Measurements from ENCODE around the gene SPATA16.

The SPATA16 gene

DNA sequence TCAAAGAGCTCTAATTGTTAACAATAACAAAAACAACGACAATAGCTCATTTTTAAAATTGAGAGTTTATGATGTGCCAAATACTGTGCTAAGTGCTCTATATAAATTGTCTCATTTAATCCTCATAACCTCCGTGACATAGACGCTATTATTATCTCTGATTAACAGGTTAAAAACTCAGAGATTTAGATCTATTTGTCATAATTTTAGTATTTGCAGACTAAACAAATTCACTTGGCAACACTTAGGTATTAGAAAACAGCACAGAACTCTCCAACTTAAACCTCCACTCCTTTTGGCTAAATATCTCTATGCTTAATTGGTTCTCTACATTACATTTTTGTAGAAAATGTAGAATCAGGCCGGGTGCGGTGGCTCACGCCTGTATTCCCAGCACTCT, 136.4 kb downstream of the SPATA16 start:
- Histone ChIP-seq H3K9ac (ENCODE audit: low read length in 2 of 2) (no peak overlapping the region), H3K36me3 (ENCODE audit: control insufficient read depth in 2 of 2, insufficient read depth in 2 of 2, low read length in 2 of 2) (no peaks in the 10 kb centered on the region), H3K9me3 (ENCODE audit: control insufficient read depth in 2 of 2, low read length in 2 of 2) (no peaks in the 10 kb centered on the region), H3K27ac (ENCODE audit: low read length) (no peak overlapping the region), H3K4me3 (ENCODE audit: low read length in 2 of 2) (no peak overlapping the region), H3K27me3 (ENCODE audit: control insufficient read depth in 1 of 2, insufficient read depth in 2 of 2, low read length in 2 of 2) (no peaks in the 10 kb centered on the region), H3K4me1 (ENCODE audit: control insufficient read depth, insufficient read depth, low read length) (no peaks in the 10 kb centered on the region)

DNA sequence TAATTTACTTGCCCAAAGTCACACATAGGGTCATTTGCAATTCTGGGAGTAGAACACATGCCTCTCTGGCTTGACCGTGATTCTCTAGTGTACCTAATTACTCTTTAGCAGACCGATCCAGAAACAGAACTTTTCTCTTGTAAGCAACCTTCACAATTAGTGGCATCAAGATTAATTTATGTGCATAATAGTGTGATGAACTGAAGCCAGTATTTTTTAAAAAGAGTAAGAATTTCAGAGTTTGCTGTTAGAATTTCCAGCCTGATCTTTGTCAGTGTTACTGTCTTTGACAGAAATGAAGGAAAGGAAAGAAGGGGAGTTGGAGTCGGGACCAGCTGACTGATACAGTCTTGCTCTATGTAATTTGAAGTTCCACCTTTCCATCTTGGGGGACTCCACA, 137.1 kb downstream of the SPATA16 start:
- no peaks in the 10 kb centered on the region for H3K27me3 ChIP-seq (ENCODE audit: control insufficient read depth in 1 of 2, insufficient read depth in 2 of 2, low read length in 2 of 2)
- no peak overlapping the region for H3K4me3 ChIP-seq (ENCODE audit: low read length in 2 of 2)
- no peaks in the 10 kb centered on the region for H3K36me3 ChIP-seq (ENCODE audit: control insufficient read depth in 2 of 2, insufficient read depth in 2 of 2, low read length in 2 of 2)
- H3K27ac ChIP-seq (ENCODE audit: low read length): no peak overlapping the region
- H3K9ac ChIP-seq (ENCODE audit: low read length in 2 of 2): no peak overlapping the region
- no peaks in the 10 kb centered on the region for H3K4me1 ChIP-seq (ENCODE audit: control insufficient read depth, insufficient read depth, low read length)
- no peaks in the 10 kb centered on the region for H3K9me3 ChIP-seq (ENCODE audit: control insufficient read depth in 2 of 2, low read length in 2 of 2)

DNA sequence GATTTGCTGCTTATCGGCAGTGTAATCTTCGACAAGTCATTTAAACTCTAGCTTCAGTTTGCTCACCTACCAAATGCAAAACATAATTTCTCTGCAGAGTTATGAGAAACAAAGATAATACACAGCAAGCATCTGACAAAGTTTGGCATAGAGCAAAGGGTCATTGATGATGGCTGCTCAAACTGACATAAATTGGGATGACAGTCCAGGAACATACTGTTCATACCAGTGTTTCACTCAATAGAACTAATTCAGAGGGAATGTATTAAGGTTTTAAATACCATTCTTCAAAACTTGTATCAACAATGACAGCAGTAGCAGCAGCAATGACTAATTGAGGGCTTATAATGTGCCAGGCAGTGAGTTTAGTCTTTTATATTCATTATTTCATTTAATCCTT, 137.6 kb downstream of the SPATA16 start:
- no peak overlapping the region for H3K27ac ChIP-seq (ENCODE audit: low read length)
- no peaks in the 10 kb centered on the region for H3K36me3 ChIP-seq (ENCODE audit: control insufficient read depth in 2 of 2, insufficient read depth in 2 of 2, low read length in 2 of 2)
- H3K4me3 ChIP-seq (ENCODE audit: low read length in 2 of 2): no peak overlapping the region
- no peaks in the 10 kb centered on the region for H3K4me1 ChIP-seq (ENCODE audit: control insufficient read depth, insufficient read depth, low read length)
- no peak overlapping the region for H3K9ac ChIP-seq (ENCODE audit: low read length in 2 of 2)
- no peaks in the 10 kb centered on the region for H3K9me3 ChIP-seq (ENCODE audit: control insufficient read depth in 2 of 2, low read length in 2 of 2)
- no peaks in the 10 kb centered on the region for H3K27me3 ChIP-seq (ENCODE audit: control insufficient read depth in 1 of 2, insufficient read depth in 2 of 2, low read length in 2 of 2)

DNA sequence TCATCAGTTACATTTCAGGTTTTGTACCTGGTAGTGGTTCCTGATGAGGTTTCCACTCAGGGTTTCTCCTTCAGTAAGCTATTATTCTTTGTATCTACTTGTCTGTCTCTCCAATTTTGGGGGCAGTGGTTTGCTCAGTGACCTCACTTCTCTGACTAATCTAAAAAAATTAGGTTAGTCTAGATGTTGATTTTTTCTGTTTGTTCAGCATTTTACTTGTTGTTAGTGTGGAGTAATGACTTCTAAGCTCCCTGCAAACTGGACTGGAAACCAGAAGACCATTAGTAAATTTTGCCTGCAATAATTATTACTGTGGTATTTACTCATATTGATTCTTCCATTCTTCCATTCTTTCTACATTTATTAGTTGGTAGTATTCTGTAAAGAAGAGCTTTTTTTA, 139.4 kb downstream of the SPATA16 start:
- H3K4me3 ChIP-seq (ENCODE audit: low read length in 2 of 2): no peak overlapping the region
- H3K9me3 ChIP-seq (ENCODE audit: control insufficient read depth in 2 of 2, low read length in 2 of 2): no peaks in the 10 kb centered on the region
- H3K27me3 ChIP-seq (ENCODE audit: control insufficient read depth in 1 of 2, insufficient read depth in 2 of 2, low read length in 2 of 2): no peaks in the 10 kb centered on the region
- no peak overlapping the region for H3K9ac ChIP-seq (ENCODE audit: low read length in 2 of 2)
- no peak overlapping the region for H3K27ac ChIP-seq (ENCODE audit: low read length)
- H3K36me3 ChIP-seq (ENCODE audit: control insufficient read depth in 2 of 2, insufficient read depth in 2 of 2, low read length in 2 of 2): no peaks in the 10 kb centered on the region
- H3K4me1 ChIP-seq (ENCODE audit: control insufficient read depth, insufficient read depth, low read length): no peaks in the 10 kb centered on the region

DNA sequence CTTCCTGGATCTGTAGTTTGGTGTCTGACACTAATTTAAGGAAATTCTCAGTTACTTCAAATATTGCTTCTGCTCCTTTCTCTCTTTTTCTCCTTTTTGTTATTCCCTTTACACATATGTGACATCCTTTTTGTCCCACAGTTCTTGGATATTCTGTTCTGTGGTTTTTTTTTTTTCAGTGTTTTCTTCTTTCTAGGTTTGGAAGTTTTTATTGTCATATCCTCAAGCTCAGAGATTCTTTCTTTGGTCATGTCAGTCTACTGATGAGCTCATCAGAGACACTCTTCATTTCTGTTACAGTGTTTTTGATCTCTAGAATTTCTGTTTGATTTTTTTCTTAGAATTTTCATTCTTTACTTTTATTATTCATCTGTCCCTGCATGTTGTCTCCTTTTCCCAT, 140.5 kb downstream of the SPATA16 start:
- Histone ChIP-seq H3K27me3 (ENCODE audit: control insufficient read depth in 1 of 2, insufficient read depth in 2 of 2, low read length in 2 of 2) (no peaks in the 10 kb centered on the region), H3K4me3 (ENCODE audit: low read length in 2 of 2) (no peak overlapping the region)

DNA sequence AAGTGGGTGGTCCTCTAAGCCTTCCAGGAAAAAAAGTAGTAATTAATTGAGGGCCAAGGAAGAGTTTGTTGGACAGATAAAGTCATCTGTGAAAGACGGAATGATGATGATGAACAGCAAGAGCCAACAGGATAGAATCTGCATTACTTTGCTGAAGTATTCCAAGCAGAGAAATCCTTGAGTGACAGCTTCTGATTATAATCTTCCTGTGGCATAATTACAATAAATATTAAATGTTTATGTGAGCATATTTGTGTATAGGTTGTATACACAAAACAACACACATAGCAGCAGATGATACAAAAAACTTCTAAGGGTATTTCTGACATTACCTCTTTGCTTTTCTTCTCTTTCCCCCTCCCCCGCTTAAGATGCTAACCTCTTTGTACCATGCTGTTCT, 147.6 kb downstream of the SPATA16 start:
- H3K4me1 ChIP-seq (ENCODE audit: control insufficient read depth, insufficient read depth, low read length): no peaks in the 10 kb centered on the region
- no peaks in the 10 kb centered on the region for H3K9me3 ChIP-seq (ENCODE audit: control insufficient read depth in 2 of 2, low read length in 2 of 2)
- no peaks in the 10 kb centered on the region for H3K27me3 ChIP-seq (ENCODE audit: control insufficient read depth in 1 of 2, insufficient read depth in 2 of 2, low read length in 2 of 2)
- no peak overlapping the region for H3K9ac ChIP-seq (ENCODE audit: low read length in 2 of 2)
- H3K36me3 ChIP-seq (ENCODE audit: control insufficient read depth in 2 of 2, insufficient read depth in 2 of 2, low read length in 2 of 2): no peaks in the 10 kb centered on the region
- H3K27ac ChIP-seq (ENCODE audit: low read length): no peak overlapping the region
- no peak overlapping the region for H3K4me3 ChIP-seq (ENCODE audit: low read length in 2 of 2)

More for the DNA sequence above, 140.5 kb downstream of the SPATA16 start:
- no peaks in the 10 kb centered on the region for H3K9me3 ChIP-seq (ENCODE audit: control insufficient read depth in 2 of 2, low read length in 2 of 2)
- no peak overlapping the region for H3K27ac ChIP-seq (ENCODE audit: low read length)
- no peak overlapping the region for H3K9ac ChIP-seq (ENCODE audit: low read length in 2 of 2)
- no peaks in the 10 kb centered on the region for H3K4me1 ChIP-seq (ENCODE audit: control insufficient read depth, insufficient read depth, low read length)
- H3K36me3 ChIP-seq (ENCODE audit: control insufficient read depth in 2 of 2, insufficient read depth in 2 of 2, low read length in 2 of 2): no peaks in the 10 kb centered on the region

DNA sequence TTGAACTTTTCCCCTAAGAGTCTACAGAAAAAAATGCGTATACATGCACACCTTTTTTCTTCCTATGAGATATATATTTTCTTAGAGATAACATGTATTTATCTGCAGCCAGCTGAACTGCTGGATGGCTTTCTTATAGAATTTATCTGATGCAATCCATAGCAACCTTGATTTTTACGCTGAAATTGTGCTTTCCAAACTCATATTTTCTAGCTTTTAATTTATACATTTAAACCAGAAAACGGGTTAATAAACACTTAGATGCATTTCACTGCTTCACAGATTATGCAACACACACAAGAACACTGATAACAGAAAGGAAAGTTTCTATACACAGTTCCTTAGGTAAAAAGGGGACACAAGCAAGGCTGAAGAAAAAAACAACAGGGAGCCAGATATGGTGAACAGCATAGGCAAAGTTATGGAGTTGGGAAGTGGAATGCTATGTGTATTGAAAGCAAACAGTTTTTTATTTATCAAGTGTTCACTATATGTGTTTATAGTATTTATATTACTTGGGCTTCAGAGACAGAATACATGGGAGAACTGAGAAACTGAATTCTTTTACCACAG, 149.5 kb downstream of the SPATA16 start:
- no peak overlapping the region for H3K9ac ChIP-seq (ENCODE audit: low read length in 2 of 2)
- no peaks in the 10 kb centered on the region for H3K36me3 ChIP-seq (ENCODE audit: control insufficient read depth in 2 of 2, insufficient read depth in 2 of 2, low read length in 2 of 2)
- no peaks in the 10 kb centered on the region for H3K9me3 ChIP-seq (ENCODE audit: control insufficient read depth in 2 of 2, low read length in 2 of 2)
- no peak overlapping the region for H3K4me3 ChIP-seq (ENCODE audit: low read length in 2 of 2)
- no peaks in the 10 kb centered on the region for H3K4me1 ChIP-seq (ENCODE audit: control insufficient read depth, insufficient read depth, low read length)
- H3K27ac ChIP-seq (ENCODE audit: low read length): no peak overlapping the region
- H3K27me3 ChIP-seq (ENCODE audit: control insufficient read depth in 1 of 2, insufficient read depth in 2 of 2, low read length in 2 of 2): no peaks in the 10 kb centered on the region

DNA sequence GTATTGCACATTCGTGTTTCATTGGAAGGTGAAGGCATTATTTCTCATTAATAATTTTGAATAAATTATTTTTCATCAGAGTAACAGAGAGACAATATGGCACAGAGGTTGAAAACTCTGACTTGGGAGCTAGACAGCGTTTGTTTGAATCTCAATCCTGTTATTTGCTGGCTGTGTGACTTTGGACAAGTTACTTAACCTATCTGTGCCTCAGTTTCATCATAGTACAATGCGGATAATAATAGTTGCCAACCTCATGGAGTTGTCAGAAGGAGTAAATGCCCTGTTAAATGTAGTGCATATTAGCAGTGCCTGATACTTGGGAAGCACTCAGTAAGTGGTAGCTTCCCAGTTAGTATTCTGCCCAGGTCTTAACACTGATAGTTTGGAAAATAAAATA, 151.7 kb downstream of the SPATA16 start:
- Histone ChIP-seq H3K4me1 (ENCODE audit: control insufficient read depth, insufficient read depth, low read length) (no peaks in the 10 kb centered on the region), H3K9me3 (ENCODE audit: control insufficient read depth in 2 of 2, low read length in 2 of 2) (no peaks in the 10 kb centered on the region), H3K4me3 (ENCODE audit: low read length in 2 of 2) (no peak overlapping the region), H3K9ac (ENCODE audit: low read length in 2 of 2) (no peak overlapping the region), H3K27me3 (ENCODE audit: control insufficient read depth in 1 of 2, insufficient read depth in 2 of 2, low read length in 2 of 2) (no peaks in the 10 kb centered on the region), H3K27ac (ENCODE audit: low read length) (no peak overlapping the region), H3K36me3 (ENCODE audit: control insufficient read depth in 2 of 2, insufficient read depth in 2 of 2, low read length in 2 of 2) (no peaks in the 10 kb centered on the region)

DNA sequence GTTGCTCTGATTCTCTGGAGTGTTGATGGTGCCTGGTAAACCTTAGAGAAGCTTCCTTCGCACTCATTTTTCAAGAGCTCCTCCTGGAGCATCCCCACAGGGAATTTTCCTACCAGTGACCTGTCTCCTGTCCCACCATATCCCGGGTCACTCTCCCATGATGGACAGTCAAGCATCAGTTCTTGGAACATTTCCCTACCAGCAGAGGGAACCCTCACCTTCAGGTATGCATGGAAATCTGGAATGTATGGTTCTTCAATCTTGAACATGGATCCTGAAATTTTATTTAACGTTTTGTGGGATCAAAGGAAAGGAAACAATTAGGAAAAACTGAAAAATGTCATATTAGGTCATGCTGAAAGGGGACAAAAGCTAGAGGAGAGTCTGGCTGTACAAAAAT, 153.8 kb downstream of the SPATA16 start:
- Histone ChIP-seq H3K27me3 (ENCODE audit: control insufficient read depth in 1 of 2, insufficient read depth in 2 of 2, low read length in 2 of 2) (no peaks in the 10 kb centered on the region), H3K4me1 (ENCODE audit: control insufficient read depth, insufficient read depth, low read length) (no peaks in the 10 kb centered on the region), H3K4me3 (ENCODE audit: low read length in 2 of 2) (no peak overlapping the region), H3K9ac (ENCODE audit: low read length in 2 of 2) (no peak overlapping the region), H3K27ac (ENCODE audit: low read length) (no peak overlapping the region), H3K36me3 (ENCODE audit: control insufficient read depth in 2 of 2, insufficient read depth in 2 of 2, low read length in 2 of 2) (no peaks in the 10 kb centered on the region), H3K9me3 (ENCODE audit: control insufficient read depth in 2 of 2, low read length in 2 of 2) (no peaks in the 10 kb centered on the region)

DNA sequence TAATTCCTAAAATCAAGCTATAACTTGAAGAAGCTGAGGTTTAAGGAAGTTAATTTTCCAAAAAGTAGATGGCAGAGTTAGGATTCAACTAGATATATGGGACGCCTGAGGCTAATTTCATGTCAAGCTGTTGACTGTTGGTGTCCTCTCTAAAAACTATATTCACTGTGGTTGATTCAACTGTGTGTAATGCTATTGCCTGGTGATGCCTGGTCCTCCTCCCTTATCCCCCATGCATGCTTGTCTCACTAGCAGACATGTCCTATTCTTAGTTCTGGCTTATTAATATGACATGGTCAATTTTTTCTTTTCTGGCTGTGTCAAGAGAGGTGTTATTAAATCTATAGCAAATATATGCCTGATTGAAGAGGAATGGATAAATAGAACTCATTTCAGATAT, 156.1 kb downstream of the SPATA16 start:
- Histone ChIP-seq H3K36me3 (ENCODE audit: control insufficient read depth in 2 of 2, insufficient read depth in 2 of 2, low read length in 2 of 2) (no peaks in the 10 kb centered on the region), H3K27me3 (ENCODE audit: control insufficient read depth in 1 of 2, insufficient read depth in 2 of 2, low read length in 2 of 2) (no peaks in the 10 kb centered on the region), H3K4me1 (ENCODE audit: control insufficient read depth, insufficient read depth, low read length) (no peaks in the 10 kb centered on the region), H3K9me3 (ENCODE audit: control insufficient read depth in 2 of 2, low read length in 2 of 2) (no peaks in the 10 kb centered on the region), H3K27ac (ENCODE audit: low read length) (no peak overlapping the region), H3K9ac (ENCODE audit: low read length in 2 of 2) (no peak overlapping the region), H3K4me3 (ENCODE audit: low read length in 2 of 2) (no peak overlapping the region)

DNA sequence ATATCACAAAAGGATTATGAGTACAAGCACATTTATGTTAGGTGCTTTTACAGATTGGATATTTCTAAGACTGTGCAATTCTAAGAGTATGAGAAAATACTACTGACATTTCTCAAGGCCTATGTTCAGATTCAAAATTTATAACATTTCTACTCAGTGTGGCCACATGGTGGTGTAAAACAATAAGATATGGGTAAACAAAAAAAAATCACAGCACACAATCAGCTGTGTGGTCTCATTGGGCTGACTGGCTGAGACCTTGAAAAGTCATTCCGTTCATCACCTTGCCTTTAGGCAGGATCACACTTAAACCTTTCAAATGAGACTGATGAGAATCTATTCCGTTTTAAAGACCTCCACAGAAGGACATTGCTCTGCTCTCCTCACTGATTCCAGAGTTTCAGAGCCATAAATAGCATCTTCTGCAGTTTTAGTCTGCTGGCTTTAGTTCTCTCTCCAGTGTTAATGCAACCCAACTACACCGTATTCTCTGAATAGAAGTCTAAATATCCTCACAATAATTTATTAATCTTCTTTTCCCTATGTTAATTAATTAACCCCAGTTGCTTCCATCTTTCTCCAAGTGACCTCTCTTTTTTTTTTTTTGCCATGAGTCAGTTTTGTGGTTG, 158.2 kb downstream of the SPATA16 start:
- Histone ChIP-seq H3K4me1 (ENCODE audit: control insufficient read depth, insufficient read depth, low read length) (no peaks in the 10 kb centered on the region), H3K36me3 (ENCODE audit: control insufficient read depth in 2 of 2, insufficient read depth in 2 of 2, low read length in 2 of 2) (no peaks in the 10 kb centered on the region), H3K9ac (ENCODE audit: low read length in 2 of 2) (no peak overlapping the region), H3K4me3 (ENCODE audit: low read length in 2 of 2) (no peak overlapping the region), H3K9me3 (ENCODE audit: control insufficient read depth in 2 of 2, low read length in 2 of 2) (no peaks in the 10 kb centered on the region), H3K27me3 (ENCODE audit: control insufficient read depth in 1 of 2, insufficient read depth in 2 of 2, low read length in 2 of 2) (no peaks in the 10 kb centered on the region), H3K27ac (ENCODE audit: low read length) (no peak overlapping the region)
